Natural killer cell treated with Interleukin-12 subunit alpha and Interleukin-12 subunit beta and Interleukin-15 and Interleukin-18, amount 100 ng/mL, for 72 hours (primary cell): ENCODE data around the gene SREBF2. TPM values are rescaled to one million over a fixed set of nuclear protein-coding genes. Genes with fewer than 3 reads are reported as not detected.
A peak's percentile ranks its signal among the peaks of the same experiment; 100 is the strongest.
"Not testable (repeated sequence)": the region's sequence is repeated elsewhere in the genome, so short reads cannot be mapped to it uniquely, and the experiment has no call there.

Experiments used
- ATAC-seq, 2 donors: fragments of 150-1000 bp; cut with Tn5 transposase in 1 of 2; sonication (Bioruptor Pico), chemical (Tn5 transposase) in 1 of 2; 2 replicates each; pipeline ENCODE4 v1.10.0; 2021
- DNase-seq: peaks from one replicate; pipeline ENCODE4 v3.0.0; 2022; ENCODE audit warnings: low spot score
- H3K27ac Mint-ChIP-seq, 2 donors: 1 replicate in 1 of 2; 2 replicates in 1 of 2; pipeline ENCODE4 v1.8.0; 2022; ENCODE audit warnings: mixed read lengths in 2 of 2, mild to moderate bottlenecking in 1 of 2, moderate library complexity in 1 of 2
- H3K27me3 Mint-ChIP-seq, 2 donors: 1 replicate in 1 of 2; 2 replicates in 1 of 2; pipeline ENCODE4 v1.8.0; 2022; ENCODE audit warnings: mixed read lengths in 2 of 2
- H3K36me3 Mint-ChIP-seq: one replicate; pipeline ENCODE4 v1.8.0; 2022; ENCODE audit warnings: mixed read lengths
- H3K4me1 Mint-ChIP-seq, 2 donors: 1 replicate in 1 of 2; 2 replicates in 1 of 2; pipeline ENCODE4 v1.8.0; 2022; ENCODE audit warnings: low read depth in 2 of 2, mixed read lengths in 2 of 2, mild to moderate bottlenecking in 1 of 2
- H3K4me3 Mint-ChIP-seq: one replicate; pipeline ENCODE4 v1.8.0; 2022; ENCODE audit warnings: mixed read lengths
- H3K9me3 Mint-ChIP-seq: 2 replicates; pipeline ENCODE4 v1.8.0; 2022; ENCODE audit warnings: mixed read lengths
- total RNA-seq, 2 donors: library from RNA; stranded (reverse); gene quantifications; one replicate each; pipeline ENCODE4 v1.2.3, GENCODE V29; 2022

Gene SREBF2
- total RNA-seq, 2 donors from 2014 or later = 205 to 211 TPM

DNA sequence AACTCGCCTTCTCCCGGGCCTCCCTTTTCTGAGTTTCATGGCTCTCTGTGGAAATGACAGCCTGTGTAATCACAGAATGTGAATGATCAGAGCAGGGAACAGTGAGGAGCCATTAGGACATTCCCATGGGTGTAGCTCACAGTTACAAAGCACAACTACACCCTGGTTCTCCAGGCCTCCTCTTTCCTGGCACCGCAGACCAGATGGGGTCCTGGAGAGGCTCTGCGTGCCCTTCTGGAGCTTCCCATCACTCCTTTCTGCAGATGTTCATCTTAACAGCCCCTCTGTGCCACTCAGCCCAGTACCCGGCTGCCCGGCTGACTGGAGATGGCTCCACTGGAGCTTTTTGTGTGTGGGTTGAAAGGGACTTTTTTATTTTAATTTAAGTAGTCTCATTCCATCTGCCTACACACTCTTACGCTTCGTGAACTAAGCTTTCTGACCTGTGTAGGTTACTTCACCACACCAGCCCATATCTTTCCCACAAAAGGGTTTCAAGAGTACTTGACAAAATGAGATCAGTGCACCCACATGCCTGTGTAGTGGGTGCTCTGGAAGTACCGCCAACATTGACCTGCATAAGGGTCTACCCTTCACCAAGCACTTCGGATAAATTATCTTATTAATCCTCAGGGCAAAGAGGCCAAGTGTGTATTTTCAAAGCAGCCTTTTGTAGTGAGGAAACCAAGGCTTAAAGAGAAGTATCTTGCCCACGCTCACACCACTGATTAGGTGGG is 29.8 kb downstream of the SREBF2 start:
- Mint-ChIP-seq H3K4me3 (peak overlapping the region; percentile 63), H3K4me1 (peaks cover 43 to 45% of the 10 kb centered on the region in 2 donors)

DNA sequence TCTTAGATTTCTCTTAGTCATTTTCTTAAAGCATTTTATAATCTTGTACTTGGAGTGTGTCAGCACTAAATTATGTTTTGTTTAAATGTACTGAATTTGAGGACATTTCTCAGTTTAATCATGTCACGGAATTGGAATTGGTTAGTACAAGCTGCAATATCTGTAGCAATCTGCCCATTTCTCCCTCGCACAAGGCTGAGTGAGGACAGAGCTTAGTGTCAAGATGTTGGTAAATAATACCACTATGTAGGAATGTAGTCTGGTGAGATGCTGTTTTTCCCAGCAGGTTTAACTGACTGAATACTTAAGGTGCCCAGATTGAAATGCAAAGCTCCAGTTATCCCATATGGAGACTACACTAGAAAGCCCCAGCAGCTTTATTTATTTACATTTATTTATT is 30.6 kb downstream of the SREBF2 start:
- Mint-ChIP-seq H3K27ac (peak overlapping the region; percentile 82 to 91), H3K4me3 (peak overlapping the region; percentile 63), H3K27me3 (no peaks in the 10 kb centered on the region), H3K4me1 (peaks cover 37 to 38% of the 10 kb centered on the region in 2 donors), H3K36me3 (no peaks in the 10 kb centered on the region), H3K9me3 (no peaks in the 10 kb centered on the region)
- DNase-seq (no peak), ATAC-seq (no peak)

More for the DNA sequence above, 29.8 kb downstream of the SREBF2 start:
- H3K36me3 Mint-ChIP-seq = no peaks in the 10 kb centered on the region
- ATAC-seq (peak; percentile 72 to 78), DNase-seq (peak; percentile 64)
- no peaks in the 10 kb centered on the region for H3K9me3 Mint-ChIP-seq
- peak overlapping the region; percentile 82 to 91 for H3K27ac Mint-ChIP-seq
- H3K27me3 Mint-ChIP-seq = no peaks in the 10 kb centered on the region

DNA sequence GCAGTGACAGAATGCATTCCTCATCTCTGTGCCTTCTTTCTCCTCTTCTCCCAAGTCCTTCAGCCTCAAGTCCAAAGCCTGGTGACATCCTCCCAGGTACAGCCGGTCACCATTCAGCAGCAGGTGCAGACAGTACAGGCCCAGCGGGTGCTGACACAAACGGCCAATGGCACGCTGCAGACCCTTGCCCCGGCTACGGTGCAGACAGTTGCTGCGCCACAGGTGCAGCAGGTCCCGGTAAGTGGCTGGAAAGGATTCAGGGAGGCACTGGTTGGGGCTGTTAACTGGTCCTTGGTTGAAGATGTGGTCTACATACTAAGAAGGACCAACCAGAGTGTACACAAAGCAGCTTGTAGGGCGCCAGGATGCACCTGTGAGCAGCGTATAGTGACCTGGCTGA is 35.7 kb downstream of the SREBF2 start:
- Mint-ChIP-seq H3K27me3 (no peaks in the 10 kb centered on the region), H3K9me3 (no peaks in the 10 kb centered on the region), H3K4me1 (peaks cover under 1 to 21% of the 10 kb centered on the region in 2 donors), H3K27ac (no peak overlapping the region), H3K4me3 (no peak overlapping the region), H3K36me3 (peaks cover 4% of the 10 kb centered on the region)
- ATAC-seq (no peak), DNase-seq (no peak)

DNA sequence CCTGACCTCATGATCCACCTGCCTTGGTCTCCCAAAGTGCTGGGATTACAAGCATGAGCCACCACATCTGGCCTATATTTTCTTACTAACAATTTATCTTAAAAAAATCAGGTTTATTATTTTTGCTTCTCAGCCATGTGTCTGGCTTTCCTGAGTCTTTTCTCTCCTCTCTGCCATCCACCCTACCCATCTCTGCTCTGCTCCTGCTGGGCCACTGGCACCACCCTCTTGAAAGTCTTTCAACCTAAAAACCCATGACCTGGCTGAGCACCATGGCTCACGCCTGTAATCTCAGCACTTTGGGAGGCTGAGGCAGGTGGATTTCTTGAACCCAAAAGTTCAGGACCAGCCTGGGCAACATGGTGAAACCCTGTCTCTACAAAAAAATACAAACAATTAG is 37.2 kb downstream of the SREBF2 start:
- not testable (repeated sequence) for H3K9me3 Mint-ChIP-seq, DNase-seq, H3K27ac Mint-ChIP-seq, H3K27me3 Mint-ChIP-seq, H3K36me3 Mint-ChIP-seq, ATAC-seq, H3K4me3 Mint-ChIP-seq
- peaks cover 0 to 21% of the 10 kb centered on the region in 2 donors for H3K4me1 Mint-ChIP-seq

- peaks cover 12% of the 10 kb centered on the region for H3K36me3 Mint-ChIP-seq
- peak overlapping the region in 1 of 2 donors; percentile 19 for H3K27ac Mint-ChIP-seq
- DNase-seq = no peak
- no peak overlapping the region for H3K4me3 Mint-ChIP-seq
- no peak for ATAC-seq
- no peaks in the 10 kb centered on the region for H3K9me3 Mint-ChIP-seq
- H3K27me3 Mint-ChIP-seq = no peaks in the 10 kb centered on the region
- H3K4me1 Mint-ChIP-seq = peaks cover 0 to 19% of the 10 kb centered on the region in 2 donors
Measured at GRCh38 chr22:41870786-41871185, 37.9 kb downstream of the SREBF2 start.

DNA sequence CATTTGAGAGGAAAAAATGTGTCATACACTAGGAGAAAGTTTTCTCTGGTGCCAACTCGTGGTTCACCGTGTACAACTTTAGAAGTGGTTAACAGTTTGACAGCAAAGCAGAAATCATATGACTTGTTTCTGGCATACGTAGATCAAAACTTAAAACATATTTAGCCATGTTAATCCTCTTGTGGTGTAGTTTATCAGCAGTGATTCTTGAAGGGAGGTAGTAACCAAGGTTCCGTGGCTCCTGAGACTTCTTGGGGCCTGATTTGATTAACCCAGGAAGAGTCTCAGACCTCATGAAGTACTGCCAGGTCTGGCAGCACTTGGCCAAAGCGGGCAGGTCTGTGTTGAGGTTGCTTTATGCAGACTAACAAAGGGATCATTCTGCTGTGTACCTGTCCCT is 40.5 kb downstream of the SREBF2 start:
- Mint-ChIP-seq H3K36me3 (peaks cover 20% of the 10 kb centered on the region), H3K9me3 (no peaks in the 10 kb centered on the region), H3K27ac (peak overlapping the region in 1 of 2 donors; percentile 82), H3K4me1 (peaks cover 6 to 12% of the 10 kb centered on the region in 2 donors), H3K27me3 (no peaks in the 10 kb centered on the region), H3K4me3 (no peak overlapping the region)
- DNase-seq (no peak), ATAC-seq (peak; percentile 52 to 58)

DNA sequence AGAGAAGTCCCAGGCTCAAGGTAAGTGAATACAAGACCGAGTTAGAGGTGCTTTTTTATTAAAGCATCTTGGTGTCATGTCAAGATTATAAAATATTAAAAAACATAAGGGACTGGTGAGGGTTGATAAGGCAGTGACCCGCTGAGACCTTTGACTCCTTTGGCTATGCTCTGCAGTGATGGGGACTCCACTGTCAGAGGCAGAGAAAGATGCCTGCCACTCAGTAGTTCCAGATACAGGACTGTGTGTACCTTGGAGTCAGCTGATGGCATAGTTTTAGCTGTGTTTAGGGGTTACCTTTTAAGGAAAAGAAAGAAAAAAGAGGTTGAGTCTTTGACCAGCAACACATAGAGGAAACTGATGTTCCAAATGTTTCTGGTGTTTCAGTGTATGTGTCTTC is 41.2 kb downstream of the SREBF2 start:
- DNase-seq (no peak), ATAC-seq (no peak)
- peaks cover 26% of the 10 kb centered on the region for H3K36me3 Mint-ChIP-seq
- peaks cover 6 to 15% of the 10 kb centered on the region in 2 donors for H3K4me1 Mint-ChIP-seq
- H3K4me3 Mint-ChIP-seq = no peak overlapping the region
- no peaks in the 10 kb centered on the region for H3K27me3 Mint-ChIP-seq
- H3K27ac Mint-ChIP-seq = no peak overlapping the region
- no peaks in the 10 kb centered on the region for H3K9me3 Mint-ChIP-seq

DNA sequence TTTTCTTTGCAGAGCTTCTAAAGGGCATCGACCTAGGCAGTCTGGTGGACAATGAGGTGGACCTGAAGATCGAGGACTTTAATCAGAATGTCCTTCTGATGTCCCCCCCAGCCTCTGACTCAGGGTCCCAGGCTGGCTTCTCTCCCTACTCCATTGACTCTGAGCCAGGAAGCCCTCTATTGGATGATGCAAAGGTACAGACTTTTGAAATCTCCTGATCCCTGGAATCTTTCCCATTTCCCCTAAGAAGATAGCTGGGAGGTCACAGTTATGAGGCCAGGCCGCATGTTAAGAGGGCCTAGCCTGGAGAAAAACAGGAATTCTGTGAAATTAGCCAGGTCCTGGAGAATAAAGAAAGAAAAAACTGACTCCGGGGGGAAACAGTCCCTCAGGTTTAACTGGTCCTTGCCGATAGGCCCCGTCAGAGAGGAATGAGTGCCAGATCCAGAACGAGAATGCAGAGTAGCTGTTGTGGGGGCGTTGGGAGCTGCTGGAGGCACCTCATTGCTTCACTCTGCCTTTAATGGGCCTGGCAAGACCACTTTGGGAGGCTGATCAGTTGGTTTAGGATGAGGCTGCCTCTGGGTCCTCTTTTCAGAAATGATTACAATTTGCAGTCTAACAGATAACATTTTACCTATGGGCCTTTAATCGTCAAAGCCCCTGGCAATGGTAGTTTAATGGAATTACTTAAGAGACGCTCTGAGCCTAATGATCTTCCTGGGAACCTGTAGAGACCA is 42.8 kb downstream of the SREBF2 start:
- H3K4me3 Mint-ChIP-seq = no peak overlapping the region
- no peaks in the 10 kb centered on the region for H3K9me3 Mint-ChIP-seq
- peak overlapping the region in 1 of 2 donors; percentile 29 for H3K27ac Mint-ChIP-seq
- peaks cover 6 to 18% of the 10 kb centered on the region in 2 donors for H3K4me1 Mint-ChIP-seq
- DNase-seq (no peak), ATAC-seq (no peak)
- peaks cover 29% of the 10 kb centered on the region for H3K36me3 Mint-ChIP-seq
- no peaks in the 10 kb centered on the region for H3K27me3 Mint-ChIP-seq

- Mint-ChIP-seq H3K27ac (peak overlapping the region in 1 of 2 donors; percentile 29), H3K9me3 (no peaks in the 10 kb centered on the region), H3K36me3 (peaks cover 29% of the 10 kb centered on the region), H3K4me1 (peaks cover 6 to 18% of the 10 kb centered on the region in 2 donors), H3K4me3 (no peak overlapping the region), H3K27me3 (no peaks in the 10 kb centered on the region)
- DNase-seq = no peak
- no peak for ATAC-seq
Measured at GRCh38 chr22:41876275-41876674, 43.4 kb downstream of the SREBF2 start.

GRCh38 chr22:41876675-41877074 is 43.8 kb downstream of the SREBF2 start:
- ATAC-seq (no peak), DNase-seq (no peak)
- peaks cover 31% of the 10 kb centered on the region for H3K36me3 Mint-ChIP-seq
- H3K27ac Mint-ChIP-seq = peak overlapping the region in 1 of 2 donors; percentile 29
- H3K4me1 Mint-ChIP-seq = peaks cover 6 to 18% of the 10 kb centered on the region in 2 donors
- H3K4me3 Mint-ChIP-seq = no peak overlapping the region
- H3K9me3 Mint-ChIP-seq = no peaks in the 10 kb centered on the region
- no peaks in the 10 kb centered on the region for H3K27me3 Mint-ChIP-seq

- no peak overlapping the region for H3K4me3 Mint-ChIP-seq
- DNase-seq (no peak), ATAC-seq (no peak)
- peaks cover 6 to 17% of the 10 kb centered on the region in 2 donors for H3K4me1 Mint-ChIP-seq
- H3K27me3 Mint-ChIP-seq = no peaks in the 10 kb centered on the region
- no peak overlapping the region for H3K27ac Mint-ChIP-seq
- H3K36me3 Mint-ChIP-seq = peaks cover 37% of the 10 kb centered on the region
- H3K9me3 Mint-ChIP-seq = no peaks in the 10 kb centered on the region
Measured at GRCh38 chr22:41880653-41881052, 47.7 kb downstream of the SREBF2 start.

DNA sequence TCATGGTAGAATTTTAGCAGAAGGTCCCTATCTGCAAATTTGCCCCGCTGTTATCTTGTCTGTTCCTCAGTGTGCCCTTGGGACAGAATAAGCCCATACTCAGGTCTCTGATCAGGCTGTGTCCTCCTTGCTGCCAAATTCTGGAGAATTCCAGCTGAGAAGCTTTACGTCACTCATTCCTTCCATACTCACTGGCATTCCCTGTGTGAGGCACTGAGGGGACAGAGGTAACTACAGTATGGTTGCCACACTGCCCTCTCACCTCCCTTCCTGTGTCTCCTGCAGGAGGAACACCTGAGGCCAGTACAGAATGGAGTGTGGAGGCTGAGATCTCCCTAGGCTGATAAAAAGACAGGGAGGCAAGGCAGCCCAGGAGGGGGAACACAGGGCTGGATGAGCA is 50.5 kb downstream of the SREBF2 start:
- Mint-ChIP-seq H3K36me3 (peaks cover 40% of the 10 kb centered on the region), H3K9me3 (no peaks in the 10 kb centered on the region), H3K27ac (no peak overlapping the region), H3K4me1 (peaks cover 0 to 17% of the 10 kb centered on the region in 2 donors), H3K27me3 (no peaks in the 10 kb centered on the region), H3K4me3 (no peak overlapping the region)
- ATAC-seq = no peak
- no peak for DNase-seq

DNA sequence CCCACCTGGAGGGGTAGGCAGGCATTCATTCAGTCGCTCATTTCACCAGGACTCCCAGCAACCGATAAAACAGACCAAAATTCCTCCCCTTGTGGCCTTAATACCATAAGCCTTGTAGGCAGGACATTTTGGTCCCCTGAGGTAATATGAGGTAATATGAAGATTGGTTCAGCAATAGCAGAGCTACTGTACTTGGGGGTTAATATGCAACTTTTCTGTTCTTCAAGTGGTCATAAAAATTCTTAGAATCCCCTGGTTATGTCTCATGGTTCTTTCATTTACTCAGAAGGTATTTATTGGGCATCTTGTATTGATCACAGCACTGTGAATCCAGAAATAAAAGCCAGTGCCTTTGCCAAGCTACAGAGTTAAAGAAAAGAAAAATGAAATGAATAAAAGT is 52.2 kb downstream of the SREBF2 start:
- Mint-ChIP-seq H3K4me3 (no peak overlapping the region), H3K4me1 (peaks cover 0 to 11% of the 10 kb centered on the region in 2 donors), H3K9me3 (no peaks in the 10 kb centered on the region), H3K36me3 (peaks cover 35% of the 10 kb centered on the region), H3K27me3 (no peaks in the 10 kb centered on the region), H3K27ac (no peak overlapping the region)
- ATAC-seq = no peak
- no peak for DNase-seq

GRCh38 chr22:41885516-41885915 is 52.6 kb downstream of the SREBF2 start:
- Mint-ChIP-seq H3K27me3 (no peaks in the 10 kb centered on the region), H3K9me3 (no peaks in the 10 kb centered on the region), H3K4me1 (peaks cover 0 to 11% of the 10 kb centered on the region in 2 donors), H3K36me3 (peaks cover 38% of the 10 kb centered on the region), H3K27ac (peak overlapping the region in 1 of 2 donors; percentile 17), H3K4me3 (no peak overlapping the region)
- DNase-seq = no peak
- ATAC-seq = no peak
